HepG2 (cell line): ENCODE results near the gene C1QTNF6. TPM values are rescaled to one million over a fixed set of nuclear protein-coding genes. Genes with fewer than 3 reads are reported as not detected.
A peak's percentile ranks its signal among the peaks of the same experiment; 100 is the strongest.

ENCODE experiments used
- HNRNPL ChIP-seq: fragments of 200-400 bp; formaldehyde crosslinking; IDR thresholded peaks from 2 replicates; pipeline ENCODE4 v1.6.1; 2017; ENCODE audit warnings: mild to moderate bottlenecking, low read depth, low read length
- IRF1 ChIP-seq: sonication (generic); formaldehyde crosslinking; IDR thresholded peaks from 2 replicates; pipeline ENCODE4 v1.4.0; 2020; ENCODE audit warnings: low read depth, mild to moderate bottlenecking, missing genetic modification reagents
- NCOR1 ChIP-seq: fragments of 200-600 bp; sonication (generic); IDR thresholded peaks from 2 replicates; pipeline ENCODE4 v1.7.0; 2017; ENCODE audit warnings: antibody characterized with exemption, low read length, borderline replicate concordance
- NFE2L1 ChIP-seq: sonication (generic); formaldehyde crosslinking; IDR thresholded peaks from 2 replicates; pipeline ENCODE4 v1.4.0; 2020; ENCODE audit warnings: missing genetic modification reagents, mild to moderate bottlenecking, borderline replicate concordance
- NPAS2 ChIP-seq: sonication (generic); formaldehyde crosslinking; IDR thresholded peaks from 2 replicates; pipeline ENCODE4 v1.8.0; 2022; ENCODE audit warnings: mild to moderate bottlenecking, missing genetic modification reagents, borderline replicate concordance
- NR3C1 ChIP-seq: sonication (generic); formaldehyde crosslinking; IDR thresholded peaks from 2 replicates; pipeline ENCODE4 v1.4.0; 2020; ENCODE audit warnings: missing genetic modification reagents
- SOX5 ChIP-seq: IDR thresholded peaks from 2 replicates; pipeline ENCODE4 v1.6.1; 2016; ENCODE audit warnings: borderline replicate concordance
- ZKSCAN1 ChIP-seq: fragments of 150-350 bp; IDR thresholded peaks from 2 replicates; pipeline ENCODE4 v1.6.1; 2014; ENCODE audit warnings: low read length
- ZKSCAN8 ChIP-seq: IDR thresholded peaks from 2 replicates; pipeline ENCODE4 v1.6.1; 2016; ENCODE audit warnings: borderline replicate concordance, missing genetic modification reagents, missing compliant biosample characterization
- ZNF10 ChIP-seq: sonication (generic); formaldehyde crosslinking; IDR thresholded peaks from 2 replicates; pipeline ENCODE4 v1.4.0; 2020; ENCODE audit warnings: mild to moderate bottlenecking, low read depth, missing genetic modification reagents, borderline replicate concordance
- ZNF333 ChIP-seq: sonication (generic); formaldehyde crosslinking; IDR thresholded peaks from 2 replicates; pipeline ENCODE4 v1.4.0; 2020; ENCODE audit warnings: mild to moderate bottlenecking, missing genetic modification reagents, borderline replicate concordance
- ZNF687 ChIP-seq: sonication (generic); formaldehyde crosslinking; IDR thresholded peaks from 2 replicates; pipeline ENCODE4 v1.5.1; 2020; ENCODE audit warnings: mild to moderate bottlenecking, missing genetic modification reagents, moderate library complexity
- ZNF747 ChIP-seq: sonication (generic); formaldehyde crosslinking; IDR thresholded peaks from 2 replicates; pipeline ENCODE4 v1.8.1; 2023; ENCODE audit warnings: missing genetic modification reagents, mild to moderate bottlenecking, borderline replicate concordance
- ZNF781 ChIP-seq: sonication (generic); formaldehyde crosslinking; IDR thresholded peaks from 2 replicates; pipeline ENCODE4 v1.5.1; 2020; ENCODE audit warnings: borderline replicate concordance, mild to moderate bottlenecking, missing genetic modification reagents; ENCODE audit errors: not compliant biosample characterization
- ZNF782 ChIP-seq: sonication (generic); formaldehyde crosslinking; IDR thresholded peaks from 2 replicates; pipeline ENCODE4 v1.4.0; 2020; ENCODE audit warnings: missing genetic modification reagents, mild to moderate bottlenecking, borderline replicate concordance
- polyA plus RNA-seq, 8 experiments: library from polyadenylated mRNA; depleted of rRNA in 3 of 8; stranded (reverse) in 7 of 8; unstranded in 1 of 8; fragments of >200 nt; fragmentation: Illumina TruSeq in 4 of 8; extraction: Trizol in 4 of 8; gene quantifications; 2 replicates each; pipeline versions ENCODE4 v1.2.1 to v1.2.3, GENCODE V29; 2011 to 2016; ENCODE audit warnings: low read depth in 4 of 8, missing spikeins in 1 of 8, mixed read lengths in 1 of 8; ENCODE audit not compliant: insufficient read depth in 1 of 8
- total RNA-seq, 5 experiments: library from RNA; depleted of rRNA; stranded (reverse); fragments of >200 nt; fragmentation: Illumina TruSeq; extraction: Trizol; gene quantifications; 2 replicates each; pipeline ENCODE4 v1.2.3, GENCODE V29; 2016; ENCODE audit warnings: low read depth in 1 of 5
- TF ChIP-seq, protein P1 (sequence below): sonication (generic); formaldehyde crosslinking; IDR thresholded peaks from 2 replicates; pipeline ENCODE4 v1.5.1; 2020; ENCODE audit warnings: missing genetic modification reagents, mild to moderate bottlenecking, borderline replicate concordance
- TF ChIP-seq, protein P2 (sequence below): IDR thresholded peaks from 2 replicates; pipeline ENCODE4 v1.4.0; 2020; ENCODE audit warnings: mild to moderate bottlenecking, missing genetic modification reagents

C1QTNF6 gene
- total and polyA plus RNA-seq, 2 of the 13 experiments (the other 11 are each of a cell fraction or from before 2014, with no cell fraction given): 2.7 to 6.9 TPM

DNA sequence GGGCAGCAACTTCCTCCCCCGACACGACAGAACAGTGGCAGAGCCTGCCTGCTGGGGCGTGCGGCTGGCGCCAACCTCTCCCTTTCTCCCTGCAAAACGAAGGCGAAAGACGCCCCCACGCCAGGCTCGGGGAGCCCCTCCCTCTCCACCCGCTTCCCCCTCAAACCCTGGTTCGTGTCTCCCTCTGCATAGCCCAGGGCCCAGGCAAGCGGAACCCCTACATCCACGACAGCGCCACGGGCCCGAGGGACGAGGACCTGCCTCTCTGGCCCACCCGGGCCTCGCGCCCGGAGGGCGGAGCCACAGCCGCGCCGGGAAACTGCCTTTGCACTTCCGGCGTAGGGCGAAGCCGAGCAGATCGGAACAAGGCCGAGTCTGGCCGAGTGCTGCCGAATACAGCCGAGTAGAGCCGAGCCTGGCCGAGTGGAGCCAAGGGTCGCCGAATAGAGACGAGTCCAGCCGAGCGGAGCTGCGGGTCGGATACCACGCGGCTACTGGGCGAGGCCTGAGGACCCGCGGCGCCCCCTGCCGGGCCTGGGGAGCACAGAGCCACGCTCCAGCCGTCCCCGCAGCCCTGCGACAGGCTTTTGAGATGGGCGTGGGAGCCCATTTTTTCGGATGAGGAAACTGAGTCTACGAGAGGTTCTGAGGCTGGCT is 11.2 kb upstream of the C1QTNF6 start (continued):
- TF ChIP-seq SOX5: no peak; the same call in 1 of the 2 replicates
- no peak for TF ChIP-seq NR3C1
- TF ChIP-seq NFE2L1: no peak
- TF ChIP-seq HNRNPL: peak; percentile 63; the same call in 1 of the 2 replicates
- 0 out of 2 replicates have a peak, but pooled peaks have one; percentile 27 for TF ChIP-seq ZNF782
- 0 out of 2 replicates have a peak, but pooled peaks have one; percentile 32 for TF ChIP-seq IRF1 (CRISPR knock-in tag)
- TF ChIP-seq ZNF333 (CRISPR knock-in tag): no peak
- TF ChIP-seq ZKSCAN1: no peak
- no peak for TF ChIP-seq ZNF10 (CRISPR knock-in tag)
- TF ChIP-seq, protein P1, sequence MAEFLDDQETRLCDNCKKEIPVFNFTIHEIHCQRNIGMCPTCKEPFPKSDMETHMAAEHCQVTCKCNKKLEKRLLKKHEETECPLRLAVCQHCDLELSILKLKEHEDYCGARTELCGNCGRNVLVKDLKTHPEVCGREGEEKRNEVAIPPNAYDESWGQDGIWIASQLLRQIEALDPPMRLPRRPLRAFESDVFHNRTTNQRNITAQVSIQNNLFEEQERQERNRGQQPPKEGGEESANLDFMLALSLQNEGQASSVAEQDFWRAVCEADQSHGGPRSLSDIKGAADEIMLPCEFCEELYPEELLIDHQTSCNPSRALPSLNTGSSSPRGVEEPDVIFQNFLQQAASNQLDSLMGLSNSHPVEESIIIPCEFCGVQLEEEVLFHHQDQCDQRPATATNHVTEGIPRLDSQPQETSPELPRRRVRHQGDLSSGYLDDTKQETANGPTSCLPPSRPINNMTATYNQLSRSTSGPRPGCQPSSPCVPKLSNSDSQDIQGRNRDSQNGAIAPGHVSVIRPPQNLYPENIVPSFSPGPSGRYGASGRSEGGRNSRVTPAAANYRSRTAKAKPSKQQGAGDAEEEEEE (CRISPR knock-in tag): peak; percentile 22; the same call in 1 of the 2 replicates
- TF ChIP-seq NCOR1: no peak
- no peak for TF ChIP-seq NPAS2
- TF ChIP-seq, protein P2, sequence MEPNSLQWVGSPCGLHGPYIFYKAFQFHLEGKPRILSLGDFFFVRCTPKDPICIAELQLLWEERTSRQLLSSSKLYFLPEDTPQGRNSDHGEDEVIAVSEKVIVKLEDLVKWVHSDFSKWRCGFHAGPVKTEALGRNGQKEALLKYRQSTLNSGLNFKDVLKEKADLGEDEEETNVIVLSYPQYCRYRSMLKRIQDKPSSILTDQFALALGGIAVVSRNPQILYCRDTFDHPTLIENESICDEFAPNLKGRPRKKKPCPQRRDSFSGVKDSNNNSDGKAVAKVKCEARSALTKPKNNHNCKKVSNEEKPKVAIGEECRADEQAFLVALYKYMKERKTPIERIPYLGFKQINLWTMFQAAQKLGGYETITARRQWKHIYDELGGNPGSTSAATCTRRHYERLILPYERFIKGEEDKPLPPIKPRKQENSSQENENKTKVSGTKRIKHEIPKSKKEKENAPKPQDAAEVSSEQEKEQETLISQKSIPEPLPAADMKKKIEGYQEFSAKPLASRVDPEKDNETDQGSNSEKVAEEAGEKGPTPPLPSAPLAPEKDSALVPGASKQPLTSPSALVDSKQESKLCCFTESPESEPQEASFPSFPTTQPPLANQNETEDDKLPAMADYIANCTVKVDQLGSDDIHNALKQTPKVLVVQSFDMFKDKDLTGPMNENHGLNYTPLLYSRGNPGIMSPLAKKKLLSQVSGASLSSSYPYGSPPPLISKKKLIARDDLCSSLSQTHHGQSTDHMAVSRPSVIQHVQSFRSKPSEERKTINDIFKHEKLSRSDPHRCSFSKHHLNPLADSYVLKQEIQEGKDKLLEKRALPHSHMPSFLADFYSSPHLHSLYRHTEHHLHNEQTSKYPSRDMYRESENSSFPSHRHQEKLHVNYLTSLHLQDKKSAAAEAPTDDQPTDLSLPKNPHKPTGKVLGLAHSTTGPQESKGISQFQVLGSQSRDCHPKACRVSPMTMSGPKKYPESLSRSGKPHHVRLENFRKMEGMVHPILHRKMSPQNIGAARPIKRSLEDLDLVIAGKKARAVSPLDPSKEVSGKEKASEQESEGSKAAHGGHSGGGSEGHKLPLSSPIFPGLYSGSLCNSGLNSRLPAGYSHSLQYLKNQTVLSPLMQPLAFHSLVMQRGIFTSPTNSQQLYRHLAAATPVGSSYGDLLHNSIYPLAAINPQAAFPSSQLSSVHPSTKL (CRISPR knock-in tag): no peak
- TF ChIP-seq ZNF781 (CRISPR knock-in tag): peak; percentile 90
- no peak for TF ChIP-seq ZNF747 (CRISPR knock-in tag)
- TF ChIP-seq ZKSCAN8 (CRISPR knock-in tag): no peak
- peak; percentile 96 for TF ChIP-seq ZNF687
